HepG2 (cell line): ENCODE results near the gene IRAK2. TPM values are rescaled to one million over a fixed set of nuclear protein-coding genes. Genes with fewer than 3 reads are reported as not detected.

Experiments used
- ATAC-seq: fragments of 200-7000 bp; cut with Tn5 transposase; 3 replicates; pipeline ENCODE4 v1.9.1; 2020; ENCODE audit warnings: mild to moderate bottlenecking, moderate library complexity
- BruUV-seq: library from RNA; stranded (reverse); fragments of 400-500 nt; replicated peaks from 2 replicates; lab custom pipeline; 2021; lab: Mats Ljungman, UMichigan
- CTCF ChIA-PET: fragments of 300-600 bp; formaldehyde crosslinking; extraction: SDS; loops from one replicate; lab custom pipeline; 2021; ENCODE audit warnings: low total read pairs, inconsistent platforms, low intra/inter-chr PET ratio; lab: Yijun Ruan, JAX
- POLR2A ChIA-PET: fragments of 350-600 bp; sonication (Branson Sonifier 250); formaldehyde crosslinking; loops from one replicate; lab custom pipeline; 2020; ENCODE audit warnings: antibody characterized with exemption, inconsistent platforms; lab: Yijun Ruan, JAX
- DNase-seq: peaks from one replicate; pipeline ENCODE4 v3.0.0-alpha.2; 2015; ENCODE audit warnings: low spot score
- FAIRE-seq: peaks from 3 replicates; lab custom pipeline; 2011; peaks lifted over from hg19 to GRCh38; lab: Jason Lieb, UNC
- H2AFZ ChIP-seq: one replicate; pipeline ENCODE4 v1.6.1; 2011; ENCODE audit warnings: low read length, inconsistent platforms
- H3K27ac ChIP-seq: fragments of 300-600 bp; 3 replicates; pipeline ENCODE4 v1.8.0; 2011; ENCODE audit warnings: mixed run types, mild to moderate bottlenecking, mixed read lengths, low read length, inconsistent platforms; ENCODE audit not compliant: insufficient read depth; ENCODE audit errors: extremely low read length
- H3K27me3 ChIP-seq, 2 experiments: fragments of 200-600 bp in 1 of 2; 2 replicates in 1 of 2; 3 replicates in 1 of 2; pipeline versions ENCODE4 v1.6.0 to v1.8.0; 2011; ENCODE audit warnings: low read length in 2 of 2, mild to moderate bottlenecking in 2 of 2, moderate library complexity in 2 of 2, inconsistent platforms in 1 of 2; ENCODE audit not compliant: insufficient read depth in 2 of 2, control insufficient read depth in 1 of 2
- H3K36me3 ChIP-seq, 2 experiments: fragments of 200-600 bp in 1 of 2; replicated peaks in 1 of 2; 2 replicates in 1 of 2; 3 replicates in 1 of 2; pipeline versions ENCODE4 v1.5.1 to v1.8.0; 2011; ENCODE audit warnings: low read length in 2 of 2, inconsistent platforms in 1 of 2; ENCODE audit not compliant: insufficient read depth in 2 of 2, control insufficient read depth in 1 of 2
- H3K4me1 ChIP-seq: 2 replicates; pipeline ENCODE4 v1.5.1; 2012; ENCODE audit warnings: low read length, inconsistent platforms; ENCODE audit not compliant: insufficient read depth
- H3K4me2 ChIP-seq: 2 replicates; pipeline ENCODE4 v1.6.0; 2011; ENCODE audit warnings: low read depth, low read length, inconsistent platforms
- H3K4me3 ChIP-seq, 3 experiments: fragments of 200-600 bp in 1 of 3; sonication (generic), shearing (Covaris generic) in 1 of 3; replicated peaks in 1 of 3; 2 replicates each; pipeline ENCODE4 v1.5.1; 2011 to 2016; ENCODE audit warnings: low read length in 3 of 3, inconsistent platforms in 2 of 3, low read depth in 2 of 3, mild to moderate bottlenecking in 2 of 3, control low read depth in 1 of 3, mixed read lengths in 1 of 3; ENCODE audit not compliant: insufficient read depth in 1 of 3
- H3K79me2 ChIP-seq: one replicate; pipeline ENCODE4 v1.6.1; 2011; ENCODE audit warnings: low read length, inconsistent platforms; ENCODE audit not compliant: insufficient read depth
- H3K9ac ChIP-seq: 2 replicates; pipeline ENCODE4 v1.6.0; 2011; ENCODE audit warnings: mild to moderate bottlenecking, low read depth, low read length, inconsistent platforms; ENCODE audit not compliant: insufficient read depth
- H3K9me3 ChIP-seq: 2 replicates; pipeline ENCODE4 v1.5.1; 2012; ENCODE audit warnings: mild to moderate bottlenecking, low read length
- H4K20me1 ChIP-seq: 2 replicates; pipeline ENCODE4 v1.6.0; 2011; ENCODE audit warnings: inconsistent platforms, mild to moderate bottlenecking, low read length, moderate library complexity; ENCODE audit not compliant: insufficient read depth
- ATRX ChIP-seq: sonication (generic); formaldehyde crosslinking; IDR thresholded peaks from 2 replicates; pipeline ENCODE4 v1.4.0; 2020; ENCODE audit warnings: missing genetic modification reagents, borderline replicate concordance
- GTF2F1 ChIP-seq: fragments of 150-350 bp; IDR thresholded peaks from 2 replicates; pipeline ENCODE4 v1.6.1; 2014; ENCODE audit warnings: low read length
- MTA1 ChIP-seq: sonication (generic); formaldehyde crosslinking; IDR thresholded peaks from 2 replicates; pipeline ENCODE4 v1.4.0; 2020; ENCODE audit warnings: missing genetic modification reagents, mild to moderate bottlenecking, borderline replicate concordance
- NPAS2 ChIP-seq: sonication (generic); formaldehyde crosslinking; IDR thresholded peaks from 2 replicates; pipeline ENCODE4 v1.8.0; 2022; ENCODE audit warnings: mild to moderate bottlenecking, missing genetic modification reagents, borderline replicate concordance
- ONECUT2 ChIP-seq: sonication (generic); formaldehyde crosslinking; IDR thresholded peaks from 2 replicates; pipeline ENCODE4 v1.4.0; 2020; ENCODE audit warnings: missing genetic modification reagents
- PHF5A ChIP-seq: IDR thresholded peaks from one replicate; pipeline ENCODE4 v1.6.1; 2018; ENCODE audit warnings: low read depth, missing genetic modification reagents; ENCODE audit not compliant: unreplicated experiment
- RARG ChIP-seq: sonication (generic); formaldehyde crosslinking; IDR thresholded peaks from 2 replicates; pipeline ENCODE4 v1.4.0; 2020; ENCODE audit warnings: low read depth, mild to moderate bottlenecking, missing genetic modification reagents
- RELA ChIP-seq: sonication (generic); formaldehyde crosslinking; IDR thresholded peaks from 2 replicates; pipeline ENCODE4 v1.4.0; 2020; ENCODE audit warnings: missing genetic modification reagents
- SALL2 ChIP-seq: sonication (generic); formaldehyde crosslinking; IDR thresholded peaks from 2 replicates; pipeline ENCODE4 v1.8.1; 2023; ENCODE audit warnings: mild to moderate bottlenecking, missing genetic modification reagents, inconsistent platforms
- SMAD9 ChIP-seq: sonication (generic); formaldehyde crosslinking; IDR thresholded peaks from 2 replicates; pipeline ENCODE4 v1.5.1; 2020; ENCODE audit warnings: mild to moderate bottlenecking, missing genetic modification reagents
- SRSF1 ChIP-seq: fragments of 200-400 bp; formaldehyde crosslinking; optimal IDR thresholded peaks from 2 replicates; pipeline ENCODE3; 2017; ENCODE audit warnings: mild to moderate bottlenecking, low read depth, low read length, moderate library complexity
- ZFP1 ChIP-seq: IDR thresholded peaks from 2 replicates; pipeline ENCODE4 v1.6.1; 2016
- ZMYM2 ChIP-seq: sonication (generic); formaldehyde crosslinking; IDR thresholded peaks from 2 replicates; pipeline ENCODE4 v1.8.0; 2022; ENCODE audit warnings: mild to moderate bottlenecking, missing genetic modification reagents
- ZNF496 ChIP-seq: sonication (generic); formaldehyde crosslinking; IDR thresholded peaks from 2 replicates; pipeline ENCODE4 v1.8.1; 2023; ENCODE audit warnings: mild to moderate bottlenecking, moderate library complexity, missing genetic modification reagents; ENCODE audit not compliant: insufficient replicate concordance
- ZNF546 ChIP-seq: sonication (generic); formaldehyde crosslinking; conservative IDR thresholded peaks from 2 replicates; pipeline ENCODE4 v1.8.1; 2023; ENCODE audit warnings: mild to moderate bottlenecking, missing genetic modification reagents
- ZNF670 ChIP-seq: sonication (generic); formaldehyde crosslinking; IDR thresholded peaks from 2 replicates; pipeline ENCODE4 v1.8.0; 2022; ENCODE audit warnings: mild to moderate bottlenecking, missing genetic modification reagents, borderline replicate concordance
- ZNF878 ChIP-seq: sonication (generic); formaldehyde crosslinking; IDR thresholded peaks from 2 replicates; pipeline ENCODE4 v1.8.1; 2023; ENCODE audit warnings: mild to moderate bottlenecking, missing genetic modification reagents, moderate library complexity
- WGBS: methylation state at CpG from one replicate; pipeline ENCODE4 v1.1.6; 2017; ENCODE audit warnings: low lambda C conversion rate; 5-methylcytosine and 5-hydroxymethylcytosine counted together
- in situ Hi-C: cut with HindIII; loops from 2 replicates; pipeline ENCODE4 v1.10.0; 2017; ENCODE audit warnings: low pct_unique_long_range_greater_than_20kb; ENCODE audit not compliant: extremely low pct_ligation_motif_present
- intact Hi-C: fragments of 100-400 bp; cut with micrococcal nuclease; formaldehyde crosslinking; loops from one replicate; pipeline ENCODE4 v1.10.0; 2022; ENCODE audit not compliant: unreplicated experiment
- polyA plus RNA-seq, 8 experiments: library from polyadenylated mRNA; depleted of rRNA in 3 of 8; stranded (reverse) in 7 of 8; unstranded in 1 of 8; fragments of >200 nt; fragmentation: Illumina TruSeq in 4 of 8; extraction: Trizol in 4 of 8; gene quantifications; 2 replicates each; pipeline versions ENCODE4 v1.2.1 to v1.2.3, GENCODE V29; 2011 to 2016; ENCODE audit warnings: low read depth in 4 of 8, missing spikeins in 1 of 8, mixed read lengths in 1 of 8; ENCODE audit not compliant: insufficient read depth in 1 of 8
- total RNA-seq, 5 experiments: library from RNA; depleted of rRNA; stranded (reverse); fragments of >200 nt; fragmentation: Illumina TruSeq; extraction: Trizol; gene quantifications; 2 replicates each; pipeline ENCODE4 v1.2.3, GENCODE V29; 2016; ENCODE audit warnings: low read depth in 1 of 5
- TF ChIP-seq, protein P1 (sequence below): sonication (generic); formaldehyde crosslinking; IDR thresholded peaks from 2 replicates; pipeline ENCODE4 v1.4.0; 2020; ENCODE audit warnings: missing genetic modification reagents
- TF ChIP-seq, protein P2 (sequence below): sonication (generic); formaldehyde crosslinking; IDR thresholded peaks from 2 replicates; pipeline ENCODE4 v1.5.1; 2020; ENCODE audit warnings: mild to moderate bottlenecking, missing genetic modification reagents, borderline replicate concordance

IRAK2 gene
- total and polyA plus RNA-seq, 2 of the 13 experiments (the other 11 are each of a cell fraction or from before 2014, with no cell fraction given), result 13.1 to 23.3 TPM

DNA sequence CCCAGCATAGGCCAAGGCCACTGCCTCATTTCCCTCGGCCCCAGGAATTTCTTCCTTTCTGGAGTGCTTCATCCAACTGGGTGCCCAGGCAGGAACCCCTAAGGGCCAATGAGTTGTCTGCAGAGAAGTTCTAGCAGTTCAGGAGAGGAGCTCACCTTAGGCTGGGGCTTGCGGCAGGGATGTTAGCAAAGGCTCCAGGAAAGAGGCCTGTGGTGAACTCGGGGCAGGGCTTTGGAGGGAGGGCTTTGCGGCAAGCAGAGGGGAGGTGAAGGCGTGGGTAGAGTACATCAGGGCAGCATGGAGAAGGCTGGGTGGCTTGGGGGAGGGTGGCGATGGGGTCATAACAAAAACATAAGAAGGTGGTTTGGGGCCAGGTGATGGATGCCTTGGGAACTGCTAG lies 126.9 kb downstream of the IRAK2 start:
- Histone ChIP-seq H3K27me3 (no peaks in the 10 kb centered on the region), H3K9ac (no peak overlapping the region), H3K4me1 (peaks cover 46% of the 10 kb centered on the region), H3K4me2 (no peak overlapping the region), H3K4me3 (no peak overlapping the region), H2AFZ (no peak overlapping the region), H3K27ac (no peak overlapping the region), H3K79me2 (no peaks in the 10 kb centered on the region), H4K20me1 (no peaks in the 10 kb centered on the region), H3K36me3 (peaks cover 6 to 9% of the 10 kb centered on the region in 2 experiments; a peak in 4 of 5 replicates), H3K9me3 (no peaks in the 10 kb centered on the region)
- peak; percentile 7 for ATAC-seq
- intact Hi-C loops, result no loop called here
- TF ChIP-seq SALL2 (CRISPR knock-in tag), result no peak
- no peak for TF ChIP-seq RARG (CRISPR knock-in tag)
- no peak for TF ChIP-seq ZNF546 (CRISPR knock-in tag)
- TF ChIP-seq ATRX (CRISPR knock-in tag), result no peak
- no peak for TF ChIP-seq ZFP1 (CRISPR knock-in tag)
- no peak for TF ChIP-seq ZNF670 (CRISPR knock-in tag)
- TF ChIP-seq ZMYM2 (CRISPR knock-in tag), result no peak
- no peak for TF ChIP-seq SMAD9 (CRISPR knock-in tag)
- TF ChIP-seq PHF5A (CRISPR knock-in tag), result no peak
- no peak for TF ChIP-seq RELA (CRISPR knock-in tag)
- no peak for TF ChIP-seq MTA1 (CRISPR knock-in tag)
- TF ChIP-seq ZNF878 (CRISPR knock-in tag), result no peak
- TF ChIP-seq GTF2F1, result no peak
- TF ChIP-seq NPAS2, result no peak
- TF ChIP-seq, protein P1, sequence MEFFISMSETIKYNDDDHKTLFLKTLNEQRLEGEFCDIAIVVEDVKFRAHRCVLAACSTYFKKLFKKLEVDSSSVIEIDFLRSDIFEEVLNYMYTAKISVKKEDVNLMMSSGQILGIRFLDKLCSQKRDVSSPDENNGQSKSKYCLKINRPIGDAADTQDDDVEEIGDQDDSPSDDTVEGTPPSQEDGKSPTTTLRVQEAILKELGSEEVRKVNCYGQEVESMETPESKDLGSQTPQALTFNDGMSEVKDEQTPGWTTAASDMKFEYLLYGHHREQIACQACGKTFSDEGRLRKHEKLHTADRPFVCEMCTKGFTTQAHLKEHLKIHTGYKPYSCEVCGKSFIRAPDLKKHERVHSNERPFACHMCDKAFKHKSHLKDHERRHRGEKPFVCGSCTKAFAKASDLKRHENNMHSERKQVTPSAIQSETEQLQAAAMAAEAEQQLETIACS (CRISPR knock-in tag), result no peak
- TF ChIP-seq ONECUT2 (CRISPR knock-in tag), result no peak
- TF ChIP-seq, protein P2, sequence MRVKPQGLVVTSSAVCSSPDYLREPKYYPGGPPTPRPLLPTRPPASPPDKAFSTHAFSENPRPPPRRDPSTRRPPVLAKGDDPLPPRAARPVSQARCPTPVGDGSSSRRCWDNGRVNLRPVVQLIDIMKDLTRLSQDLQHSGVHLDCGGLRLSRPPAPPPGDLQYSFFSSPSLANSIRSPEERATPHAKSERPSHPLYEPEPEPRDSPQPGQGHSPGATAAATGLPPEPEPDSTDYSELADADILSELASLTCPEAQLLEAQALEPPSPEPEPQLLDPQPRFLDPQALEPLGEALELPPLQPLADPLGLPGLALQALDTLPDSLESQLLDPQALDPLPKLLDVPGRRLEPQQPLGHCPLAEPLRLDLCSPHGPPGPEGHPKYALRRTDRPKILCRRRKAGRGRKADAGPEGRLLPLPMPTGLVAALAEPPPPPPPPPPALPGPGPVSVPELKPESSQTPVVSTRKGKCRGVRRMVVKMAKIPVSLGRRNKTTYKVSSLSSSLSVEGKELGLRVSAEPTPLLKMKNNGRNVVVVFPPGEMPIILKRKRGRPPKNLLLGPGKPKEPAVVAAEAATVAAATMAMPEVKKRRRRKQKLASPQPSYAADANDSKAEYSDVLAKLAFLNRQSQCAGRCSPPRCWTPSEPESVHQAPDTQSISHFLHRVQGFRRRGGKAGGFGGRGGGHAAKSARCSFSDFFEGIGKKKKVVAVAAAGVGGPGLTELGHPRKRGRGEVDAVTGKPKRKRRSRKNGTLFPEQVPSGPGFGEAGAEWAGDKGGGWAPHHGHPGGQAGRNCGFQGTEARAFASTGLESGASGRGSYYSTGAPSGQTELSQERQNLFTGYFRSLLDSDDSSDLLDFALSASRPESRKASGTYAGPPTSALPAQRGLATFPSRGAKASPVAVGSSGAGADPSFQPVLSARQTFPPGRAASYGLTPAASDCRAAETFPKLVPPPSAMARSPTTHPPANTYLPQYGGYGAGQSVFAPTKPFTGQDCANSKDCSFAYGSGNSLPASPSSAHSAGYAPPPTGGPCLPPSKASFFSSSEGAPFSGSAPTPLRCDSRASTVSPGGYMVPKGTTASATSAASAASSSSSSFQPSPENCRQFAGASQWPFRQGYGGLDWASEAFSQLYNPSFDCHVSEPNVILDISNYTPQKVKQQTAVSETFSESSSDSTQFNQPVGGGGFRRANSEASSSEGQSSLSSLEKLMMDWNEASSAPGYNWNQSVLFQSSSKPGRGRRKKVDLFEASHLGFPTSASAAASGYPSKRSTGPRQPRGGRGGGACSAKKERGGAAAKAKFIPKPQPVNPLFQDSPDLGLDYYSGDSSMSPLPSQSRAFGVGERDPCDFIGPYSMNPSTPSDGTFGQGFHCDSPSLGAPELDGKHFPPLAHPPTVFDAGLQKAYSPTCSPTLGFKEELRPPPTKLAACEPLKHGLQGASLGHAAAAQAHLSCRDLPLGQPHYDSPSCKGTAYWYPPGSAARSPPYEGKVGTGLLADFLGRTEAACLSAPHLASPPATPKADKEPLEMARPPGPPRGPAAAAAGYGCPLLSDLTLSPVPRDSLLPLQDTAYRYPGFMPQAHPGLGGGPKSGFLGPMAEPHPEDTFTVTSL (CRISPR knock-in tag), result no peak
- no peak for TF ChIP-seq SRSF1
- TF ChIP-seq ZNF496 (CRISPR knock-in tag), result no peak
- POLR2A ChIA-PET, result interaction anchor here (1.3 kb wide), 1 partner anchor 24 kb away, joined by 3 read pairs; no protein-coding TSS in a partner anchor
- BruUV-seq, result no TSS peak
- WGBS, result 80% methylated on average over 6 of the region's 6 CpGs
- FAIRE-seq, result no peak
- in situ Hi-C loops, result no loop called here
- no peak for DNase-seq
- CTCF ChIA-PET, result no interaction called here
